ENCODE measurements around the gene SOX13.
"Not testable (repeated sequence)": the region's sequence is repeated elsewhere in the genome, so short reads cannot be mapped to it uniquely, and the experiment has no call there.

Gene SOX13

GRCh38 chr1:204072931-204073836 lies at the start of gene SOX13:
TSS of gene SOX13 (plus strand) at chr1:204073115. CDS start at chr1:204112916, 39,801 bp downstream.
- peak; percentile 25 to 48 for DNase-seq

DNA sequence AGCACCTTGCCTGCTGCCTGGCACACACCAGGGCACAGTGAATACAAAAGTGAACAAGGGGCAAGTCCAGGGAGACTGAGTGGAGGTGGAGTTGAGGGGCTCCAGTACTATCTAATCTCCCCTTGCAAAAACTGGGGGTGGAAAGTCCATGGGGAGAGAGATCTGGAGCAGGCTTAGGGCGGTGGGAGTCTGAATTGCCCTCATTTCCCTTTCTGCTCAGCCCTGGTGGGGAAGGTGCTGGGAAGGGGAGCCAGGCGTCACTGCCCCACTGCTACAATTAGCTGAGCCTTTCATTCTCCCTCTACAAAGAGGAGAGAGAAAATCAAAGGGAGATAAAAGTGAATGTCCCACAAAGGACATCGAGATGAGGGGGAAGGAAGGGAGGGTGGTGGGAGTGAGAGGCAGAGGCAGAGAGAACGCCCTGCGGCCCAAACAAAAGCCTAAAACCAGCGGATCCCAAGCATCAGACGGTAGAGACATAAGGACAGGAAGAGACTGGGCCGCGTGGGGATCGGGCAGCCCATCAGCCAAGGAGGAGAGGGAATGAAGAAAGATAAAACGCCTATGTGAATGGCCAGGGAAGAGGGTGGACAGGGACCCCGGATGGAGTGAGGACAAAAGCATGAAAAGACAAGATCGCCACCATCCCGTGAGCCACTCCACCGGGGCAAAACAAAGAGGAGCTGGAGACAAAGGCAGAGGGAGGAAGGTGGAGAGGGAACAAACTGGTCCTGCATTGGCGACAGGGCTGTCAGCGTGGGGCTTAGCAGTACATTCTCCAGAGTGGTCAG lies 46.8 kb upstream of the SOX13 start:
- DNase-seq: no peak

- DNase-seq: no peak
Measured at GRCh38 chr1:204027446-204027845, 45.5 kb upstream of the SOX13 start.

- no peak for DNase-seq
Measured at GRCh38 chr1:204029016-204029415, 43.9 kb upstream of the SOX13 start.

DNA sequence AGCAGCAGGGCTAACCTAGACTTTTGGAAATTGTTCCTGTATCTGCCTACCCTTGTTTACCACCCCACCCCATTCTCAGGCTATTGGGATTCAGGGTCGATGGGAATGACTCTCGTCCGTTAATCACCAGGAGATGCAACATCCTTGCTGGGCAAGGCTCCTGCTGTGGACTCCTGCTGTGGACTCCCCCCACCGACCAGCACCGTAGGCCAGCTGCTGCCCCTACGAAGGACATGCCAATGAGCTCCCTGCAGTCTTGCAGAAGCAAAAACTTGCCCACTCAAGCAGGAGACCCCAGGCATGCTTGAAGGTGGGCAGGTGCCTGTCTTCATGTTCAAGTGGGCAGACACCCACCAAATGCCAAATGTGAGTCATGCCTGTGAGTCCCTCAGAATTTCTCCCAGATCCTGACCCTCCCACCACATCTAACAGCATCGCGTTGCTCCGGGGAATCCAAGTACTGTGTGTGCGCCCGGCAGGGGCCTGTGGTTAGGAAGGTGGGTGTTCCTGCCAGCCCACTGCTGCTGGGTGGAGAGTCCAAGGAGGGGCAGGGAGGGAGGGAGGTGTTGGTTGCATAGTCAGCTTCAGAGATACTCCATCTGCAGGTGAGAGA lies 41.7 kb upstream of the SOX13 start:
- no peak for DNase-seq

DNA sequence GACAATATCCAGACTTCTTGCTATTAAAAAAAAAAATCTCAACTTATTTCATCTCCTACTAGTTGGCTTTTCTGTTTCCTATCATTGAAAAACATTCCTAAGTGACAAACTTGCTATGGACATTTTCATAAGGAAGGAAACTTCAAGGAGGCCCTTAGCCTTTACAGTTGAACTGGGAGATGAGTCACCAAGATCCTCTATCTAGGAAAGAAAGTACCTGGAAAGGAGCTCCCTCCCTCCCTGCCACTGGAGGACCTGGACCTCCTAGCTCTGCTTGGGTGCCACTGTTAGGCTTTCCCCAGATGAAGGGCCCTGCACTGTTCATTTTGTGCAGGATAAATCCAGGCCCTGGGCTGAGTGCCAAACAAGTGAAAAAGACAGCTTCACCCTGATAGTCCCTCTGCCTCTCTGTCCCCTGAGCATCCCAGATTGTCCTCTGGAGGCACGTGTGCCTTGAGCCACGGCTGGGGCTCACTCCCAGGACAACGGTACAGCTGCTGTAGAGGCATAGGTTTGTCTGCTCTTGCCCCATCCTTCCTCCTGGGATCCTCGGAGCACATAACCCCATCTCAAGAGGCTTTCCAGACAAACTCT lies 40.2 kb upstream of the SOX13 start:
- DNase-seq: no peak

DNA sequence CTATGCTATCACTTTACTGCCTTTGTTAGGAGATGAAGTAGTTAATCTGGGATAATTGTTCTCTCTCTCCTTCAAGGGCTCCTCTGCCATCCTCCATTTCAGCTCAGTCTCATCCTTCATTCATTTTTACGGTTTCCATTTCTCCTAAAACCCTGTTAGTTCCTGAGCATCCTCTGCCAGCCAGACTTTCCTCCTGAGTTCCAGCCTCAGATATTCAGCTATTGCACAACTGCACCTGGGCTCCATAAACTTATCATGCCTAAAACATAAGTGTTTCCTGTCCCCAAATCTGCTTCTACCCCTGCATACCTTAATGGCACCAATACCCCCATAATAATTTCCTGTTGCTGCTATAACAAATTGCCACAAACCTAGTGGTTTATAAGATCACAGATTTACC lies 39.6 kb upstream of the SOX13 start:
- DNase-seq: no peak

DNA sequence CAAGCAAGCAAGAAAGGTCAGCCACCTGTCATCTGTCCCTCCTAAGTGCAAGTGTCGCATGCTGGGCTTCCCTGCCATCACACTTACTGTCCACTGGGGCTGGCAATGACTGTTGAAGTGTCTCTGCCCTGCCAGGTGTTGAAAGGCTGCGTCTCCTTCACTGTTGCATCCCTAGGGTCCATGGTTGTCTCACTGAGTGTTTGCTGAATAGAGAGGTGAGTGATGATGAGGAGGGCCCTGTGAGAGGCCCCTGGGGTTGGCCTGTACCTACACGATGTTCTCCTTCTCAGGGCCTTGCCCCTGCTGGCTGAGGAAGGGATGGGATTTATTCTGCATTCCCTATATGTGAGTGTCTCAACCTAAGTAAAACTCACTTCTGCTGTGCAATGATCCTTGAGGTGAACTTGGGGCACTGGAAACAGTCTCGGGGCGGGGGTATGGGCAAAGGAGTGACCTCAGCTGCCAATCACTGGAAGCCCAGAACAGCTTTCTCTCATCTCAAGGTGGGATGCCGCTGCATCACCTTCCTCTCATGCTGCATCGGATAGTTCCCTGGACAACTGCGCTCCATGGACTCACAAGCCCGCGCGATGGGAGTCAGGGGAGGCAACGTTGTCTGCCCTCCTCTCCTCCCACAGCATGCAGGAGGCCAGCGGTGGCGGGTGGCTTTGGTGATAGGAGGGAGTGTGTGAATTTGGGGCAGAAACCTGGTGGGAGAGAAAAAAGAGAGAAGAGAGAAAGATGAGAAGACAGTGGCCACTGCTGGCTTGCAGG lies 35.8 kb upstream of the SOX13 start:
- no peak for DNase-seq

- DNase-seq: no peak
Measured at GRCh38 chr1:204041232-204041767, 31.6 kb upstream of the SOX13 start.

DNA sequence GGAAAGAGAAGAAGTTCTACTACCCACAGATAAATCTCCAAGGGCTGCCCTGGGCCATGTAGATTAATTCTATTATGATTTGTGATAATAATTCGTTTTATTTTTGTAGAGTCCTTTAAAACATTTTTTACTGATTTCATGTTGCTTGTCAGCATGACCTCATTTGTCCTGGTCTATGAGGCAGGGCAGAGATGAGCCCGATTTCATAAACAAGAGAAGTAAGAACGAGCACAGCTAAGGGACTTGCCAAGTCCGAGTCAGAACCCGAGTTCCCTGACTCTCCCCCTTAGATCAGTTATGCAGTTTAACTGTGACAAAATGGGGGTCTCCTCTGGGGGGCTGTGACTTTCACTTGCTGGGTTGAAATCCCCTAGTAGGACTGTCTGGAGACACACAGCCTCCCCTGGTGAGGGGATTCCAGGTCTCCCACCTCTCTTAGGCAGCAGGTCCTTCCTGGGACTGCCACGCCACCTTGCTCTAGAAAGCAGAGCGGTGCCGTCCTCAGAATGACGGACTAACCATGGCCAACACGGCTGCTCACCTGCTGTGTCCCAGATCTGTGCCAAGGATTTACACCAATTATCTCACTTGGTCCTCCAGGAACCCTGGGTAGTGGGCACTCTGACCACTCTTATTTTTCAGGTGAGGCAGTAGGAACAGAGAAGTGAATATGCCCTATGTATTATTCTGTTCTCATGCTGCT lies 31.0 kb upstream of the SOX13 start:
- DNase-seq: no peak

DNA sequence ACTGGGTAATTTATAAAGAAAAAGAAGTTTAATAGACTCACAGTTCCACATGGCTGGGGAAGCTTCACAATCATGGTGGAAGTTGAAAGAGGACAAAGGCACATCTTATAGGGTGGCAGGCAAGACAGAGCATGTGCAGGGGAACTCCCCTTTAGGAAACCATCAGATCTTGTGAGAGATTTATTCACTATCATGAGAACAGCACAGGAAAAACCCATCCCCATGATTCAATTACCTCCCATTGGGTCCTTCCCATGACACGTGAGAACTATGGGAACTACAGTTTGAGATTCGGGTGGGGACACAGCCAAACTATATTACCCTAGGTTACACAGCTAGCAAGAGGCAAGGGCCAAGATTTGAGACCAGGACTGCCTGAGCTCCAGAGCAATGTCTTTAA lies 30.4 kb upstream of the SOX13 start:
- no peak for DNase-seq

DNA sequence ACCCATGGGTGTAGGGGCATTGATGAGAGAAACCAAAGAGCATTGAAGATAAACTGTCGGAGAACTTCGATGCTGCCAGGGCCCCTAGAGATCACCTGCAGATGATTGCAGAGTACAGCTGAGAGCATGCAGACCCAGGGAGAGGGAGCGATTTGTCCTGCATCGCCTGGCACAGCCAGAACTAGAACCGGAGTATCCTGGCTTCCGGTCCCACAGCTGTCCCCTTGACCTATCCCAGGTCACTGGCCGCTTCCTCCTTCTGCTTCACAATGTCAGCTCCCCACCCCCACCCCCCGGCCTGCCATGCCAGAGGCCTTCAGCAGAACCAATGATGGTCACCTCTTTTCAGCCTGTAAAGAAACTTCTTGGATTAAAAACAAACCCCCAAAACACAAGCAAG lies 29.2 kb upstream of the SOX13 start:
- DNase-seq: no peak

- no peak for DNase-seq
Measured at GRCh38 chr1:204044448-204044847, 28.5 kb upstream of the SOX13 start.

DNA sequence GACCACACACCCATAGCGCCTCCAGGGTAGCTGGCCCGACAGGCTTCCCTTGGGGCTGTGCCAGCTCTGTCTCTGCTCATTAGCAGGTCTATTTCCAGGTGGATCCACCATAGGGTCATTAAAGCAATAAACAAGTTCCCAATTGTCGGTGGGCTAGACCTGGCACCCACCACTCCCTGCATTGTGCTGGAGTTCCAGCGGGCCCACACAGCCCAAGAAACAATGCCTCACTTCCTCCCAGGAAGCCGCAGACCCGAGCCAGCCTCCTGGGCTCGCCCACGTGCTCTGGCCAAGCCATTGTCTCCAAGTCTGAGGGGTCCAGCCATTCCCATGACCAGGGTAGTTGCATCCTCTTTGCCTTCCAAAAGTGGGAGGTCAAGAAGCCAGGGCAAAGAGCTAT lies 27.5 kb upstream of the SOX13 start:
- DNase-seq: no peak

- DNase-seq: peak; percentile 80 to 82
Measured at GRCh38 chr1:204046346-204046745, 26.6 kb upstream of the SOX13 start.

DNA sequence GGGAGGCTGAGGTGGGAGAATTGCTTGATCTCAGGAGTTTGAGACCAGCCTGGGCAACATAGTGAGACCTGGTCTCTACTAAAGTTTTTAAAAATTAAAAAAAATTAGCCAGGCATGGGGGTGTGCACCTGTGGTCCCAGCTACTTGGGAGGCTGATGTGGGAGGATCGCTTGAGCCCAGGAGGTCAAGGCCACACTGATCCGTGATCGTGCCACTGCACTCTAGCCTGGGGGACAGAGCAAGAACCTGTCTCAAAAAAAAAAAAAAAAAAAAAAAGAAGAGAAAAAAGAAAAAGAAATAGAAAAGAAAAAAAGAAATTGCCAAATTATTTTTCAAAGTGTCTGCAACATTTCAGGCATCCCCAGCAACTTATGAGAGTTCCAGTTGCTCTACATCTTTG lies 24.1 kb upstream of the SOX13 start:
- DNase-seq: not testable (repeated sequence)

GRCh38 chr1:204051258-204051657 lies 21.7 kb upstream of the SOX13 start:
- DNase-seq: no peak

- DNase-seq: no peak
Measured at GRCh38 chr1:204051718-204052117, 21.2 kb upstream of the SOX13 start.

- DNase-seq: no peak
Measured at GRCh38 chr1:204053893-204054292, 19.0 kb upstream of the SOX13 start.

DNA sequence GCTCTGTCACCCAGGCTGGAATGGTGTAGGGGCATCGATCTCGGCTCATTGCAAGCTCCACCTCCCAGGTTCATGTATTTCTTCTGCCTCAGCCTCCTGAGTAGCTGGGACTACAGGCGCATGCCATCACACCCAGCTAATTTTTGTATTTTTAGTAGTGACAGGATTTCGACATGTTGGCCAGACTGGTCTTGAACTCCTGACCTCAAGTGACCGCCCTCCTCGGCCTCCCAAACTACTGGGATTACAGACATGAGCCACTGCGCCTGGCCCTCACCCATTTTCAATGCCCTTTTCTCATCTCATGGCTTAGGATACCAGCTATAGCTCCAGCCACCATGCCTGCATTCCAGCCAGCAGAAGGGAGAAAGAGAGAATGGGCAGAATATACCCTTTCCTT lies 12.9 kb upstream of the SOX13 start:
- no peak for DNase-seq

DNA sequence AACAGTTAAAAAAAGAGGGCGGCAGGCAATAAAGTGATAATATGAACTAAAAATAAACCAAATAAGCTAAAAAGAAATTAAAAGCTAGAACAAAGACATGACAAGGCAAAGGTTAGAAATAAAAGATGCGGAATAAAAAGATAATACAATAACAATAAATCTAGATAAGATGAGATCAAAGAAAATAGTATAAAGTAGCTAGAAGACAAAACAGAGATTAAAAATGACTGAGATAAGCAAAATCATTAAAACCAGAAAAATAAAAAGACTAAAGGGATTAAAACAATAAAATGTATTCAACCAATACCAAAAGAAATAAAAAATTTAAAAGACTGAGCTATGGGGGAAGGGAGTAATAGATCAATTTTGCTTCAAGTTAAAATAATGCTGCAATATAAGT lies 10.8 kb upstream of the SOX13 start:
- no peak for DNase-seq

Measured in cerebellar nuclear complex (tissue), 1 donor.